Anterior cingulate cortex (tissue), 58 donors: ENCODE results near the gene PSMD1.
"Not testable (repeated sequence)": the region's sequence is repeated elsewhere in the genome, so short reads cannot be mapped to it uniquely, and the experiment has no call there.

Experiments
- DNase-seq, 58 donors: peaks; one replicate each; lab custom pipeline; 2025; lab: John Stamatoyannopoulos, UW

Gene PSMD1

GRCh38 chr2:231056453-231057416, at the start of gene PSMD1:
Gene PSMD1, plus strand, starts transcription at chr2:231056867. Its CDS starts 159 bp downstream, at chr2:231057026.
- peak; percentile 57 to 97 (median 90) for DNase-seq

GRCh38 chr2:231007286-231008098, 49.2 kb upstream of the PSMD1 start:
- DNase-seq: no peak

GRCh38 chr2:231008131-231008530, 48.5 kb upstream of the PSMD1 start:
- no peak for DNase-seq

- peak in 6 of 58 donors; percentile 11 to 28 (median 20) for DNase-seq
Observed at GRCh38 chr2:231009236-231009919, 47.3 kb upstream of the PSMD1 start.

GRCh38 chr2:231010201-231010730, 46.4 kb upstream of the PSMD1 start:
- no peak for DNase-seq

GRCh38 chr2:231011526-231011925, 45.1 kb upstream of the PSMD1 start:
- DNase-seq: no peak

- DNase-seq: no peak
Observed at GRCh38 chr2:231012463-231012862, 44.2 kb upstream of the PSMD1 start.

GRCh38 chr2:231013820-231014219, 42.8 kb upstream of the PSMD1 start:
- DNase-seq: no peak

GRCh38 chr2:231015478-231015877, 41.2 kb upstream of the PSMD1 start:
- DNase-seq: peak in 48 of 58 donors; percentile 13 to 90 (median 62)

GRCh38 chr2:231015926-231016325, 40.7 kb upstream of the PSMD1 start:
- peak in 13 of 58 donors; percentile 30 to 83 (median 59) for DNase-seq

- DNase-seq: no peak
Observed at GRCh38 chr2:231016566-231017230, 40.0 kb upstream of the PSMD1 start.

- DNase-seq: peak in 51 of 58 donors; percentile 9 to 96 (median 71)
Observed at GRCh38 chr2:231017231-231017598, 39.5 kb upstream of the PSMD1 start.

- no peak for DNase-seq
Observed at GRCh38 chr2:231018184-231018583, 38.5 kb upstream of the PSMD1 start.

GRCh38 chr2:231025059-231025458, 31.6 kb upstream of the PSMD1 start:
- not testable (repeated sequence) for DNase-seq

GRCh38 chr2:231028889-231029288, 27.8 kb upstream of the PSMD1 start:
- no peak for DNase-seq

GRCh38 chr2:231029563-231029962, 27.1 kb upstream of the PSMD1 start:
- DNase-seq: peak in 1 of 58 donors; percentile 32

GRCh38 chr2:231030725-231031124, 25.9 kb upstream of the PSMD1 start:
- no peak for DNase-seq

GRCh38 chr2:231032575-231033140, 24.0 kb upstream of the PSMD1 start:
- no peak for DNase-seq
